SK-N-SH treated with all-trans-retinoic acid at 6 μM for 48 hours (cell line): ENCODE data around the gene ZC3H12C.

Experiments
- BACH2 ChIP-seq: fragments of 250-450 bp; sonication (Bioruptor Pico); IDR thresholded peaks from 2 replicates; pipeline ENCODE4 v1.9.0; 2021; ENCODE audit warnings: mild to moderate bottlenecking, borderline replicate concordance
- CSRNP3 ChIP-seq: fragments of 250-450 bp; sonication (Bioruptor Pico); IDR thresholded peaks from 2 replicates; pipeline ENCODE4 v1.5.1; 2021; ENCODE audit warnings: mild to moderate bottlenecking, moderate library complexity
- GLIS3 ChIP-seq: fragments of 250-450 bp; sonication (Bioruptor Pico); IDR thresholded peaks from 2 replicates; pipeline ENCODE4 v1.5.0; 2020; ENCODE audit warnings: mild to moderate bottlenecking, moderate library complexity
- TOX ChIP-seq: fragments of 250-450 bp; sonication (Bioruptor Pico); IDR thresholded peaks from 2 replicates; pipeline ENCODE4 v1.8.0; 2021; ENCODE audit warnings: mild to moderate bottlenecking, moderate library complexity, borderline replicate concordance
- ZFP30 ChIP-seq: fragments of 450-650 bp; formaldehyde crosslinking; IDR thresholded peaks from 2 replicates; pipeline ENCODE4 v1.5.0; 2022; ENCODE audit warnings: mild to moderate bottlenecking, moderate library complexity
- ZNF70 ChIP-seq: fragments of 450-650 bp; formaldehyde crosslinking; IDR thresholded peaks from 2 replicates; pipeline ENCODE4 v1.5.0; 2020; ENCODE audit warnings: mild to moderate bottlenecking, moderate library complexity
- ZNF8 ChIP-seq: fragments of 450-650 bp; formaldehyde crosslinking; IDR thresholded peaks from 2 replicates; pipeline ENCODE4 v1.5.0; 2020; ENCODE audit warnings: mild to moderate bottlenecking, moderate library complexity
- TF ChIP-seq, protein P1 (sequence below): fragments of 250-450 bp; sonication (Bioruptor Pico); IDR thresholded peaks from 2 replicates; pipeline ENCODE4 v1.5.0; 2020; ENCODE audit warnings: mild to moderate bottlenecking, moderate library complexity

DNA sequence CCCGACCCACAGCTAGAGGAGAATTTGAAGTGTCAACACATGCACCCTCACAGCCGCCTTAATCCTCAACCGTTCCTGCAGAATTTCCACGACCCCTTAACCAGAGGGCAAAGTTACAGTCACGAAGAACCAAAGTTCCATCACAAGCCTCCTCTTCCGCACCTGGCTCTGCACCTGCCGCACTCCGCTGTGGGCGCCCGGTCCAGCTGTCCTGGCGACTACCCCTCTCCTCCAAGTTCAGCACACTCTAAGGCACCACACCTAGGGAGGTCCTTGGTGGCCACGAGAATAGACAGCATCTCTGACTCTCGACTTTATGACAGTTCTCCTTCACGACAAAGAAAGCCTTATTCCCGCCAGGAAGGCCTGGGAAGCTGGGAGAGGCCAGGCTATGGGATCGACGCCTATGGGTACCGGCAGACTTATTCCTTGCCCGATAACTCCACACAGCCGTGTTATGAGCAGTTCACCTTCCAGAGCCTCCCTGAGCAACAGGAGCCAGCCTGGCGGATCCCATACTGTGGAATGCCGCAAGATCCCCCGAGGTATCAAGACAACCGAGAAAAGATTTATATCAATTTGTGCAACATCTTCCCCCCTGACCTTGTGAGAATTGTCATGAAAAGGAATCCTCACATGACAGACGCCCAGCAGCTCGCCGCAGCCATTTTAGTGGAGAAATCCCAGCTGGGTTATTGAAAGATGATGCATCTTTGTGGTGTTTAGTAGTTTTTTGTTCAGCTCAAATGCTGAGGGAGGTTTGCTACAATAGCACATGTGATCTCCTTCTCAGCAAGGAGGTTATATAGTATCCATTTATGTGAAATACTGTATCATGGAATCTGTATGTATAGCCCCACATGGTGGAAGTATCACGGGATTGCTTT, 72.1 kb downstream of the ZC3H12C start:
- TF ChIP-seq BACH2 (CRISPR knock-in tag) = no peak
- no peak for TF ChIP-seq ZNF8
- no peak for TF ChIP-seq TOX
- TF ChIP-seq ZNF70 (CRISPR knock-in tag) = no peak
- no peak for TF ChIP-seq ZFP30 (CRISPR knock-in tag)
- no peak for TF ChIP-seq CSRNP3 (CRISPR knock-in tag)
- TF ChIP-seq, protein P1, sequence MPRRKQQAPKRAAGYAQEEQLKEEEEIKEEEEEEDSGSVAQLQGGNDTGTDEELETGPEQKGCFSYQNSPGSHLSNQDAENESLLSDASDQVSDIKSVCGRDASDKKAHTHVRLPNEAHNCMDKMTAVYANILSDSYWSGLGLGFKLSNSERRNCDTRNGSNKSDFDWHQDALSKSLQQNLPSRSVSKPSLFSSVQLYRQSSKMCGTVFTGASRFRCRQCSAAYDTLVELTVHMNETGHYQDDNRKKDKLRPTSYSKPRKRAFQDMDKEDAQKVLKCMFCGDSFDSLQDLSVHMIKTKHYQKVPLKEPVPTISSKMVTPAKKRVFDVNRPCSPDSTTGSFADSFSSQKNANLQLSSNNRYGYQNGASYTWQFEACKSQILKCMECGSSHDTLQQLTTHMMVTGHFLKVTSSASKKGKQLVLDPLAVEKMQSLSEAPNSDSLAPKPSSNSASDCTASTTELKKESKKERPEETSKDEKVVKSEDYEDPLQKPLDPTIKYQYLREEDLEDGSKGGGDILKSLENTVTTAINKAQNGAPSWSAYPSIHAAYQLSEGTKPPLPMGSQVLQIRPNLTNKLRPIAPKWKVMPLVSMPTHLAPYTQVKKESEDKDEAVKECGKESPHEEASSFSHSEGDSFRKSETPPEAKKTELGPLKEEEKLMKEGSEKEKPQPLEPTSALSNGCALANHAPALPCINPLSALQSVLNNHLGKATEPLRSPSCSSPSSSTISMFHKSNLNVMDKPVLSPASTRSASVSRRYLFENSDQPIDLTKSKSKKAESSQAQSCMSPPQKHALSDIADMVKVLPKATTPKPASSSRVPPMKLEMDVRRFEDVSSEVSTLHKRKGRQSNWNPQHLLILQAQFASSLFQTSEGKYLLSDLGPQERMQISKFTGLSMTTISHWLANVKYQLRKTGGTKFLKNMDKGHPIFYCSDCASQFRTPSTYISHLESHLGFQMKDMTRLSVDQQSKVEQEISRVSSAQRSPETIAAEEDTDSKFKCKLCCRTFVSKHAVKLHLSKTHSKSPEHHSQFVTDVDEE (CRISPR knock-in tag) = no peak
- no peak for TF ChIP-seq GLIS3 (CRISPR knock-in tag)
